Hepatocyte (in vitro differentiated cells): ENCODE measurements around the gene SLC38A7. TPM values are rescaled to one million over a fixed set of nuclear protein-coding genes. Genes with fewer than 3 reads are reported as not detected.
A peak's percentile ranks its signal among the peaks of the same experiment; 100 is the strongest.
"Not testable (repeated sequence)": the region's sequence is repeated elsewhere in the genome, so short reads cannot be mapped to it uniquely, and the experiment has no call there.

ENCODE experiments used
- DNase-seq: peaks from one replicate; pipeline ENCODE4 v3.0.0-alpha.2; 2016; ENCODE audit warnings: low spot score
- H2AFZ ChIP-seq: fragments of 200-600 bp; sonication (generic); 2 replicates; pipeline ENCODE4 v1.6.0; 2016; ENCODE audit warnings: antibody characterized with exemption, mild to moderate bottlenecking
- H3K27ac ChIP-seq: fragments of 200-600 bp; sonication (generic); 2 replicates; pipeline ENCODE4 v1.5.1; 2016; ENCODE audit warnings: mild to moderate bottlenecking
- H3K27me3 ChIP-seq: fragments of 200-600 bp; sonication (generic); 2 replicates; pipeline ENCODE4 v1.6.1; 2016
- H3K36me3 ChIP-seq: fragments of 200-600 bp; sonication (generic); replicated peaks from 2 replicates; pipeline ENCODE4 v1.5.1; 2016; ENCODE audit warnings: low read depth; ENCODE audit not compliant: insufficient read depth
- H3K4me1 ChIP-seq: fragments of 200-600 bp; sonication (generic); 2 replicates; pipeline ENCODE4 v1.5.1; 2016; ENCODE audit warnings: mild to moderate bottlenecking, moderate library complexity; ENCODE audit not compliant: insufficient read depth
- H3K4me2 ChIP-seq: fragments of 200-600 bp; sonication (generic); 2 replicates; pipeline ENCODE4 v1.6.0; 2016
- H3K4me3 ChIP-seq: fragments of 200-600 bp; sonication (generic); 2 replicates; pipeline ENCODE4 v1.5.1; 2016; ENCODE audit warnings: mild to moderate bottlenecking
- H3K79me2 ChIP-seq: fragments of 200-600 bp; sonication (generic); 2 replicates; pipeline ENCODE4 v1.6.0; 2017; ENCODE audit warnings: mild to moderate bottlenecking
- H3K9me2 ChIP-seq: fragments of 200-600 bp; sonication (generic); replicated peaks from 2 replicates; pipeline ENCODE4 v1.6.0; 2017; ENCODE audit warnings: mild to moderate bottlenecking; ENCODE audit not compliant: insufficient read depth
- H3K9me3 ChIP-seq: fragments of 200-600 bp; sonication (generic); 2 replicates; pipeline ENCODE4 v1.5.1; 2016; ENCODE audit warnings: low read depth, mild to moderate bottlenecking
- H4K20me1 ChIP-seq: fragments of 200-600 bp; sonication (generic); 2 replicates; pipeline ENCODE4 v1.6.0; 2016; ENCODE audit warnings: mild to moderate bottlenecking; ENCODE audit not compliant: insufficient read depth, poor library complexity, severe bottlenecking
- CTCF ChIP-seq: fragments of 200-600 bp; sonication (generic); IDR thresholded peaks from 2 replicates; pipeline ENCODE4 v1.5.1; 2016; ENCODE audit warnings: antibody characterized with exemption, mild to moderate bottlenecking; ENCODE audit not compliant: poor library complexity
- EZH2 ChIP-seq: fragments of 200-600 bp; sonication (generic); IDR thresholded peaks from 2 replicates; pipeline ENCODE4 v1.6.1; 2016; ENCODE audit warnings: antibody characterized with exemption, mild to moderate bottlenecking, borderline replicate concordance
- EZH2phosphoT487 ChIP-seq: fragments of 200-600 bp; sonication (generic); IDR thresholded peaks from one replicate; pipeline ENCODE4 v1.6.1; 2018; ENCODE audit warnings: antibody characterized with exemption, mild to moderate bottlenecking, low read depth, moderate library complexity; ENCODE audit not compliant: unreplicated experiment, severe bottlenecking
- WGBS: methylation state at CpG from one replicate; pipeline ENCODE4 v1.1.6; 2016; ENCODE audit warnings: low lambda C conversion rate; ENCODE audit errors: missing lambda C conversion rate; 5-methylcytosine and 5-hydroxymethylcytosine counted together
- polyA plus RNA-seq: library from polyadenylated mRNA; unstranded; fragments of >200 nt; fragmentation: Nextera tagmentation; extraction: Ambion mirVana; gene quantifications from 2 replicates; pipeline ENCODE4 v1.2.1, GENCODE V29; 2016
- total RNA-seq: library from RNA; depleted of rRNA; stranded (reverse); fragments of >200 nt; gene quantifications from 2 replicates; pipeline ENCODE4 v1.2.3, GENCODE V29; 2014

The SLC38A7 gene
- total and polyA plus RNA-seq, 2 experiments from 2014 or later = 32.5 to 36.7 TPM

- DNase-seq = no peak
- Histone ChIP-seq H3K4me2 (no peak overlapping the region), H3K27me3 (no peaks in the 10 kb centered on the region), H3K9me3 (no peaks in the 10 kb centered on the region), H3K9me2 (no peaks in the 10 kb centered on the region), H3K36me3 (no peaks in the 10 kb centered on the region), H3K4me3 (no peak overlapping the region), H3K27ac (no peak overlapping the region), H3K79me2 (no peaks in the 10 kb centered on the region), H2AFZ (no peak overlapping the region), H3K4me1 (no peaks in the 10 kb centered on the region), H4K20me1 (no peaks in the 10 kb centered on the region)
- TF ChIP-seq EZH2 (no peak), EZH2phosphoT487 (no peak), CTCF (no peak)
- 81% methylated on average over 1 of the region's 1 CpG for WGBS
Measured at GRCh38 chr16:58695368-58695767, 10.8 kb upstream of the SLC38A7 start.

- no peak overlapping the region for H3K4me3 ChIP-seq
- DNase-seq = no peak
- 95% methylated on average over 1 of the region's 1 CpG for WGBS
Measured at GRCh38 chr16:58692450-58692849, 7.9 kb upstream of the SLC38A7 start.

GRCh38 chr16:58686985-58687706 lies 2.6 kb upstream of the SLC38A7 start:
- Histone ChIP-seq H3K4me1 (peaks cover 12% of the 10 kb centered on the region), H3K79me2 (peaks cover 21% of the 10 kb centered on the region)
- H3K9me2 ChIP-seq, H3K36me3 ChIP-seq, H2AFZ ChIP-seq, H4K20me1 ChIP-seq, H3K27ac ChIP-seq, H3K4me2 ChIP-seq, DNase-seq, H3K4me3 ChIP-seq, H3K9me3 ChIP-seq, H3K27me3 ChIP-seq: not testable (repeated sequence)
- 69% methylated on average over 8 of the region's 8 CpGs for WGBS

More at GRCh38 chr16:58692450-58692849, 7.9 kb upstream of the SLC38A7 start:
- Histone ChIP-seq H3K4me2 (no peak overlapping the region), H3K4me1 (no peaks in the 10 kb centered on the region), H4K20me1 (no peaks in the 10 kb centered on the region), H3K27ac (no peak overlapping the region), H3K36me3 (no peaks in the 10 kb centered on the region), H3K79me2 (no peaks in the 10 kb centered on the region), H3K9me3 (no peaks in the 10 kb centered on the region), H2AFZ (no peak overlapping the region), H3K27me3 (no peaks in the 10 kb centered on the region), H3K9me2 (no peaks in the 10 kb centered on the region)
- no peak for TF ChIP-seq CTCF
- no peak for TF ChIP-seq EZH2phosphoT487
- TF ChIP-seq EZH2 = no peak

GRCh38 chr16:58685084-58685449 lies 497 bp upstream of the SLC38A7 start:
- Histone ChIP-seq H3K36me3 (no peaks in the 10 kb centered on the region), H3K4me2 (peak overlapping the region; percentile 94), H3K27ac (no peak overlapping the region), H3K27me3 (no peaks in the 10 kb centered on the region), H2AFZ (peak overlapping the region; percentile 91), H3K4me3 (peak overlapping the region; percentile 65), H3K9me3 (no peaks in the 10 kb centered on the region), H3K9me2 (no peaks in the 10 kb centered on the region), H3K4me1 (peaks cover 12% of the 10 kb centered on the region), H4K20me1 (no peaks in the 10 kb centered on the region), H3K79me2 (peaks cover 21% of the 10 kb centered on the region)
- TF ChIP-seq CTCF (no peak), EZH2phosphoT487 (no peak), EZH2 (no peak)
- DNase-seq = no peak
- WGBS = 72% methylated on average over 6 of the region's 6 CpGs
